GOT3 (cell line): ENCODE measurements around the gene CRYBG2.
"Not testable (repeated sequence)": the region's sequence is repeated elsewhere in the genome, so short reads cannot be mapped to it uniquely, and the experiment has no call there.

Experiments used
- DNase-seq: peaks from one replicate; lab custom pipeline; 2025; ENCODE audit warnings: mixed read lengths; lab: John Stamatoyannopoulos, UW

Gene CRYBG2

DNA sequence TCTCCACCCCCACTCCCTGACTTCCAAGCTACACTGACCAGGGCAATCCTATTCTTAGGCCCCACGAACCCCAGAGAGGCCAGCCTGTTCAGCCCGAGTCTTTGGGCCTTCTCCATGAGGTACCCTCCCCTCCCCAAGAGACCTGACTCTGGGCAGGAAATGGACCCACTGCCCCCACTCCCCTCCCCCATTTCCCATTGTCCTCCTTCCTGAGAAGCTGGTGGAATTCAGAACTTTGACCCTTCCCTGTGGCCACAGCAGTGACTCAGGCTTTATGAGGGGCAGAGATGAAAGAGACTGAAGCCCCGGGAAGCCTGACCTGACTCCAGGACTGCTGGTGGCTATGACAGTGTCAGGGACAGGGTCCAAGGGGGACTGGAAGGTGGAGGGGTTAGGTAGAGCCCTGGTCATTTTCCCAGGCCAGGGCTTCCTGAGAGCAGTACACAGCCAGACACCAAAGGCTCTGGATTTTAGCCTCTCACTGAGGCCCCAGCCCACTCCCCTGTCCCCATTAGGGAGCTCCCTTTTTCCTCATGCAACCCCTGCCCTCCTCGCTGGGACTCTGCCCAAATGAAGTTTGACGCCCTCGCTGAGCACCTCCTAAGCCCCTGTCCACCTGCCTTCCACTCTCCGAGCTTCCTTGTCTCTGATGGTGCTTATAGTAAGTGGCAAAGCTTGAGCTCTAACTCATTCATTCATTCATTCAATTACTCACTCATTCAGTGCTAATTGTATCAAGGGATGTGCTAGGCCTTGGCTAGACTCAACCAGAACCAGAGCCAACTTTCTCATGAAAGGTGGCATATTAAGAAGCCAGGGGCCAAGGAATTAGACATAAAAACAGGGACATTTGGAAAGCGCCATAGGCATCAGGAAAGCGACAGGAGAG is 3.0 kb downstream of the CRYBG2 start:
- DNase-seq, result no peak

DNA sequence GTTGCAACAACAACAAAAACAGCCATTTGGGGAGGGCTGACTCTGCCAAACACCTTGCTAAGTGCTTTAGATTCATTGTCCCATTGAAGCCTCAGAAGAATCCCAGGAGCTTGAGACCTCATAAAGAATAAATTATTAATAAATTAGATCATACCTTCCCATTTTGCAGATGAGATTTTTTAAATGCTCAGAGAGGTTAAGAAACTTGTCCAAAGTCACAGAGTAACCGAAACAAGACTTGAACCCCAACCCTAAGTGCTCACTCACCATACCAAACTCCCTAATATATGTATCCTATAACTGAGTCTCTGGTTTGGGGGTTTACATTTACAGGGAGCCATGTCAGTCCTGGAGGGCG is 3.6 kb downstream of the CRYBG2 start:
- no peak for DNase-seq

DNA sequence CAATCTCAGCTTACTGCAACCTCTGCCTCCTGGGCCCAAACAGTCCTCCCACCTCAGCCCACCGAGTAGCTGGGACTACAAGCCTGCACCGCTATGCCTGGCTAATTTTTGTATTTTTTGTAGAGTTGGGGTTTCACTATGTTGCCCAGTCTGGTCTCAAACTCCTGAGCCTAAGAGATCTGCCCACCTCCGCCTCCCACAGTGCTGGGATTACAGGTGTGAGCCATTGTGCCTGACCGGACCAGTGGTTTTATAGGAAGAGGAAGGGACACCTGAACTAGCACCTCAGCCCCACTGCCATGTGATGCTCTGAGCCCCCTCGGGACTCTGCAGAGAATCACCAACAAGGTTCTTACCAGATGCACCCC is 4.1 kb downstream of the CRYBG2 start:
- no peak for DNase-seq

DNA sequence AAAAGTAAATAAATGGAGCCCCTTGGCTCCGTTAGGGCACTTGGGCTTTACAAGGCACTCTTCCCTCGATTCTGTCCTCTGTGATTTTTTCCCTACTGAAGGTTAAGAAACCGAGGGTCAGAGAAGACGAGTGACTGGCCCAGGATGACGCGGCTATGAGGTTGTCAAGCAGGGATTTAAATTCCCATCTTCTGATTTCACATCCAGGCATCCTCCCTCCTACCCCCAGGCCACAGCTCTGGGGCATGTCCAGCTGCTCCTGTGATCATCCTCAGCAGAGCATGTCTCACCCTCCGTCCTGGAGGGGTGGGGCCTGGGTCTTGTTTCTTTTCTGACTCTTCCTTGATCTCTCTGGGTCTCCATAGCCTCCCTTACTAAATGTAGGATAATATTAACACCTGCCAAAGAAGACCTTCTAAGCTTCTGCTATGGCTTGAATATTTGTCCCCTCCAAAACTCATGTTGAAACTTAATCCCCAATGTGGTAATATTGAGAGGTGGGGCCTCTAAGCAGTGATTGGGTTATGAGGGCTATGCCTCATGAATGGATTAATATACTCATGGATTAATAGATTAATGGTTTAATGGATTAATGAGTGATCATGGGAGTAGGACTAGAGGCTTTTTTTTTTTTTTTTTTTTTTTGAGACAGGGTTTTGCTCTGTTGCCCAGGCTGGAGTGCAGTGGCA is 4.6 kb downstream of the CRYBG2 start:
- no peak for DNase-seq

DNA sequence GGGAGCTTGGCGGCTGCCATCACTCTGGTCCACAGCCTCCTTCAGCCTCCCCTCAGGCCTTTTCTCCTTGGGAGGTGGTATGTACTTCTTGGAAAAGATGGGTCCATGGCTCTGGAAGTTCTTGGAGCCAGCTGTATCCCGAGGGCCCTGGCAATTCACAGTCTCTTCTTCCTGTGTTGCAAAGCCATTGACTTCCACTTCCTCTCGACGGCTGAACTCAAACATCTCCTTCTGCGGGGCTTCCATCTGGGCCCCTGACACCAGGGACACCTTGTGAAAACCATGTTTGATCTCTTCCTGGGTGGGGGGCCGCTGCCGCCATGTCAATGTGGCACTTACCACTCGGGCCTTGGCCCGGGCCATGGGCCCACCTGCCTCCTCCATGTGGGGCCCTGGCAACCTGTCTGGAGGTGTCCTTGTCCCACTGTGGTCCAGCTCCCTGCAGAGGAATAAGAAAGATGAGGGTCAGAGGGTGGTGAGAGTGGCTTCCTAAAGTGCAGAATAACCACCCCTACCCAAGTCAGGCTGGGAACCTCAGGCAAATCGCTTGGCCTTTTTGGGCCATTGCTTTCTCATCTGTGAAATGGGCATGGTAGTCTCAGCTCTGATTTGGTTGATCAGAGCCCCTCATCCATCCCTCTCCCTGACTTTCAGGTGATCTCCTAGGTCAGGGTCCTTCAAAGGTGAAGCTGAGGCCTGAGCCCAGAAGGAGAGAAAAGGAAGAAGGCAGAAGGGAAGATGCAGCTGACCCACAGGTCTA is 7.5 kb downstream of the CRYBG2 start:
- no peak for DNase-seq

DNA sequence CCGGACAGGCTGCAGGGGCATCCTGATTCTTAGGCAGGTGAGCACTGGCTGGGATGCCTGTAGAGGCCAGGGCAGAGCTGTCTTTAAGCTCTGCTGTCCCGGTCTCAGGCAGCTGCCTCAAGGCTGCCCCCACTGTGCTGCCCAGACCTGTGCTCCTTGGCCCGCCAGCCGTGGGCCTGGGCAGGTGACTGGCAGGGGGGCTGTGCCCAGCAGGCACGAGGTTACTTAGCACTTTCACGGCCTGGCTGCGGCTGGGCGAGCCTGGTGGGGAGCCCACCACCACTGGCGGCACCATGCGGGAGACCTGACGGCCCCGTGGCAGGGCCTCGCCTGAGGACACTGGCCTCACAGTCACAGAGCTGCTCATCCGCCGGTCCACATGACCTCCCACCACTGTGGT is 8.2 kb downstream of the CRYBG2 start:
- DNase-seq, result no peak

DNA sequence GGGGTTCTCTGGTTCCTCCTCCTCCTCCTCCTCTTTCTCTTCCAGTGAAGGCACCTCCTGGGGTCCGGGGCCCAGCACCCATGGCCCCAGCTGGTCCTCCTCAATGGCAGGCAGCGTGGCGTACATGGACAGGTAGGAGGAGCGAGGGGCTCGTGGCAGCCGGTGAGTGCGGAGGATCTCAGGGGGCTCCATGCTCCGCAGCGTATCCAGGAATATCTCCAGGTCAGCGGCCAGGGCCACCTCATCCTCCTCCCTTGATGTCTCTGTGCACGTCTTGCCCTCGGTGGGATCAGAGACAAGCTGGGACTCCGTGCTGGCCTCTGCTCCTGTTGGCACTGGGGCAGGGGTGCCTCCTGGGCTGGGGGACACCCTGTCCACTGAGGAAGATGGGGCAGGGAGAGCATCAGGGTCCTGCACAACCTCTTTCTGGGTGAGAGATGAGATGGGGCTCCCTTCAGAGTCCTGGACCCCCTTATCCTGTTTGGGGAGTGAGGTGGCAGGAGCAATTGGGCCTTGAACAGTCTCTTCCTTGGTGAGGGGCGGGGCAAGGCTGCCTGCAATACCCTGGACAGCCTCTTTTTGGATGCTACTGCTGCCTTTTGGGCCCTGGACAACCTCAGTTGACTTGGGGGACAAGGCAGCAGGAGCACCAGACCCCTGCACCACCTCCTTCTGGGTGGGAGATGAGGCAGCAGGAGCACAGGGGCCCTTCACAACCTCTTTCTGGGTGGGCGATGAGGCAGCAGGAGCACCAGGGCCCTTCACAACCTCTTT is 9.6 kb downstream of the CRYBG2 start:
- DNase-seq, result no peak

DNA sequence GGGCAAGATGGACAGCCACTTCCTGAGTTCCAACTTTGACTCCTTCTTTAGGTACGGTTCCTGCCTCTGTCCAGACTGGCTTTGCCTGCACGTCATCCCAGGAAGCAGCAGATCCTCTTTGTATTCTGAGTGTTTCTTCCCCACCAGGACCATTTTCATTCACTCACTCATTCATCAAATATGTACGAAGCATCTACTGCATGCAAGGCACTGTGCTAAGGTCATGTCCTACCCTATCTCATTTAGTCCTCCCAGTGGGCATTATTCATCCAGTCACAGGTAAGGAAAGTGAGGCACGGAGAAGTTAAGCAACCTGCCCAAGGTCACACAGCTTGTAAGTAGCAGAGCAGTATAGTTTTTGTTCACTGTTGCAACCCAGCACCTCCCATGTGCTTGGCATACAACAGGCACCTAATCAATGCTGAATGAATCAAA is 13.9 kb downstream of the CRYBG2 start:
- DNase-seq, result no peak

DNA sequence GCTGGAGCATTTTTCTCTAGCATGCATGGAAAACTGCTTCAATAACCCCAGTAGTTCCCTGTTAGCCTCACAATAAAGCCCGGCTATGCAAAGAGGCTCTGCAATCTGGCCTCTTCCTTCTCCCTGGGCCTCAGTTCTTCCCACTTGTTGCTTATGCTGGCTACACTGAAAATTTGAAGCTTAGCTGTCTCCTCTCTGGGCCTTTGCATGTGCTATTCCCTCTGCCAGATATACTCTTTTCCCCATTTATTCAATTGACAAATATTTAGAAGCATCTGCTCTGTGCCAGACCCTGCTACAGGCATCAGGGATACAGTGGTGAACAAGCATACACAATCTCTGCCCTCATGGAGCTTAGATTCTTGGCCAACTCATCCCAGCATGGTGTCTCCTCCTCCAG is 15.3 kb downstream of the CRYBG2 start:
- no peak for DNase-seq

DNA sequence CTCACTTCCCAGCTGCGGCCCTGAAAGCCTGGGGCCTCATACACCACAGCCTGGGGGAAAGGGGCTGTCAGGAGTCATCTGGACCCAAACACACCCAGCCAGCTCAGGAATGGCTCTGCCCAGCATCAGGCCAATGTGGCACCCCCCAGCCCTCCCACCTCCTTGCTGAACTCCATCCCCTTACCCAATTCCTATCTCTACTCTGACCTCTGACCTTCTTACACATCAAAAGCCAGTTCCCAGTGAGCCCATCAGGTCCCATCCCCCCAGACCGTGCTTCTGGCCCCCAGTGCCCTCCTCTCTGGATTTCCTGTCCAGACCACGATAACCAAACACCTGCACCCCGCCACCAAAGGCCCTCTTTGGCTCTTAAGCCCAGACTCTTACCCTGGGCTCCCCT is 16.3 kb downstream of the CRYBG2 start:
- DNase-seq, result no peak

DNA sequence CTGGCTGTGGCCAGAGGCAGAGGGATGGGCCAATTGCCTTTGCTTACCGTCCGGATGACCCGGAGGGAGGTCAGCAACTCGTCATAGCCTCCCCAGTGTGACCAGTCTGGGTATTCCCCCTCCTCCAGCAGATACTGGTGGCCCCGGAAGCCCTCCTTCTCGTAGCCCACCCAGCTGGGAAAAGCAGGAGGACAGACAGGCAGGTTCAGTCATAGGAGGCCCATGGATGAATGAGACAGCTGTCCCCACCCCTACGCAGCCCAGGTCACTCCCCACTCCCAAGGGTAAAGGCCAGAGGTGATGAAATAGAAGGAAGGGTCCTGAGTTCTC is 16.8 kb downstream of the CRYBG2 start:
- DNase-seq, result no peak

DNA sequence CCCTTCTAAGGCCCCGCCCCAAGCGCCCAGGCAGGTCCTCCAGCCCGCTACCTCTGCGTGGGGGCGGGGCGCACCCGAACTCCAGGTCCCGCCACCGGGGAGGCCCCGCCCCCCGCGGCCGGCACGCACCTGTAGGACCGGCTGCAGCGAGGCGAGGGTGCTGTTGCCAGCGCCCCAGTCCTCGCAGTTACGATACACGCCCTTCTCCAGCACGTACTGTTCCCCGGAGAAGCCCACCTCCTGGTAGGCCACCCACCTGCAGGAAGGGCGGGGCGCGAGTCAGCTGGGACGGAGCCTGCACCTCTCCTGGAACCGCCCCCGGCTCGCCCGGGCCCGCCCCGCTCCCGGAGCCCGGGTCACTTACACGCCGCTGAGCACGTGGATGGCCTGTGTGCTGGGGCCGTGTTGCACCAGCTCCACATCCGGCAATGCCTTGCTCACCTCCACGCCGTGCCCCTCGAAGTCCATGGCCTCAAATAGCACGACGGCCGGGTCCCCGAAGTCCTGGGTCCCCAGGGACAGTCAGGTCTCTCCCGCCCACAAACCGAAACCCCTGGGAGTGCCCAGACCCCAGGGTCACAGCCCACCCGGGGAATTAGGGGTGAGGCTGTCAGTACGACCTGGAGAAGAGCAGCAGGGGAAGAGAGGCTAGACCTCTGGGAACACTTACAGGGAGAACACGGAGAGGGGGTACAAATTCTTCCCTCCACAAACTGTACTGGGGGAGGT is 17.3 kb downstream of the CRYBG2 start:
- no peak for DNase-seq

DNA sequence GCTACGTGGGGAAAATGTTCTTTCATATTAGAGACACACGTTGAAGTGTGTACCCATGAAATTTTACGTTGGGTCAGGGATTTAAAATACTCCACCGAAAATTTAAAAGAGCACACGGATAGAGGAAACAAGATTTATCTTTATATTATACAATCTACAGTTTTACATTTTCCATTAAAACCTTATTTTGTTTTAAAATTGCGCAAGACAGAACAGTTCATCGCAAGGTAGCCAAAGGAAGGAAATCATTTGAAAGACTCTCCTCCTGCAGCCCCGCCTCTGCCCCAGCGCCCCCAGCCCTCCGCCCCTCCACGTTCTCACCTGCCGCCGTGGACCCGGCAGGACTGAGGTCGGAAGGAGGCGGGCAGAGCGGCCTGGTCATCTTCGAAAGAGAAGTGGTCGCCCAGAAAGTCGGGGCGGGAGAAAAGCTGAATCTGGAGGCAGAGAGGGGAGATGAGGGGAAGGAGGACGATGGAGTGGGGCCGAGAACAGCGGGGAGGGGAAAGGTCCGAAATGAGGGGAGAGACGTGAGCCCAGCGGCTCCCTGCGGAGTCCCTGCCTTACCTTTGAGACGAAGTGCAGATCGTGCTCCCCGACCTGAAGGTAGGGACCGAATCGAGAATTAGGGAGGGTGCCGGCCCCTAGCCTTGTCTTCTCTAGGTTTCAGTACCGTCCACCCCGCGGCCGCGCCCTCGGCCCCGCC is 18.0 kb downstream of the CRYBG2 start:
- no peak for DNase-seq

DNA sequence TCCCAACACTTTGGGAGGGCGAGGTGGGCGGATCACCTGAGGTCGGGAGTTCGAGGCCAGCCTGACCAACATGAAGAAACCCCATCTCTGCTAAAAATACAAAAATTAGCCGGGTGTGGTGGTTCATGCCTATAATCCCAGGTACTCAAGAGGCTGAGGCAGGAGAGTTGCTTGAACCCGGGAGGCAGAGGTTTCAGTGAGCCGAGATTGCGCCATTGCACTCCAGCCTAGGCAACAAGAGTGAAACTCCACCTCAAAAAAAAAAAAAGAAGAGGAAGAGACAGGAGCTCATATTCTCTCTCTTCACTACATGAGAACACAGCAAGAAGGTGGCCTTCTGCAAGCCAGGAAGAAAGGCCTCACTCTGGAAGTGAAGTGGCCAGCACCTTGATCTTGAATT is 20.6 kb downstream of the CRYBG2 start:
- DNase-seq, result not testable (repeated sequence)

DNA sequence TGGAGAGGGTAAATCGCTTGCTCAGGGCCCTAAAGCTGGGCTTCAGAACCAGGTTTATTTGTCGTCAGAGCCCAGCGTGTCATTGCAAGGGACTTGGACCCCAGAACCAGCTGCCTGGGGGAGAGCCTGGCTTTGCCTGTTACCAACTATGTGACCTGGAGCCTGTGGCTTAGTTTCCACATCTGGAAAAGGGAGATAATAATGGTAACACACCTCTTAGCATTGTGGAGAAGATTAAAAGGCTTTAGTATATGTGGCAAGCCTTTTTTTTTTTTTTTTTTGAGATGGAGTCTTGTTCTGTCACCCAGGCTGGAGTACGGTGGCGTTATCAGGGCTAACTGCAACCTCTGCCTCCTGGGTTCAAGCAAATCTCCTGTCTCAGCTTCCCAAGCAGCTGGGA is 23.7 kb downstream of the CRYBG2 start:
- DNase-seq, result no peak

DNA sequence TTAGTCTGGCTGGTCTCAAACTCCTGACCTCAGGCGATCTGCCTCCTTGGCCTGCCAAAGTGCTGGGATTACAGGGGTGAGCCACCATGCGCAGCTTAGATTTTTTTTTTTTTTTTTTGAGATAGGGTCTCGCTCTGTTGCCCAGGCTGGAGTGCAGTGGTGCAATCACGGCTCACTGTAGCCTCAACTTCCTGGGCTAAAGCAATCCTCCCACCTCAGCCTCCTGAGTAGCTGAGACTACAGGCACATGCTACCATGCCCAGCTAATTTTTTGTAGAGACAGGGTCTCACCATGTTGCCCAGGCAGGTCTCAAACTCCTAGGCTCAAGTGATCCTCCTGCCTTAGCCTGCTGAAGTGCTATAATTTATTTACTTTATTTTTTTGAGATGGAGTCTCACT is 24.6 kb downstream of the CRYBG2 start:
- not testable (repeated sequence) for DNase-seq

DNA sequence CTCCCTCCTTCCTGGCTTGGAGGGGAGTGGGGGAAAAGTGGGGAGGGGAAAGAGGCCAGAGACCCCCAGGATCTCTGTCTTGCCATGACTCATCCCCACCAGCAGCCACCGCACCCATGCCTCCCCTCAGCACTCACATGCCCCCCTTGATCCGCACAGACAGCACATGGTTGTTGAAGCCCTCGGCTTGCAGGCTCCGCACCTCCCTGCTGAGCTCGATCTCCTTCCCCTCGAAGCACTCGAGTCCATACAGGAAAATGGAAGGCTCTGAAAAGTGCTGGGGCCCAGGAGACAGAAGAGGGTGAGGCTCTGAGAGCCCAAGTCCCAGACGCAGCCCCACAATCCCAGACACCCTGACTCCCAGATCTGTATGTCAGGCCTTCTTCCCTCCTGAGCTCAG is 25.3 kb downstream of the CRYBG2 start:
- DNase-seq, result no peak

DNA sequence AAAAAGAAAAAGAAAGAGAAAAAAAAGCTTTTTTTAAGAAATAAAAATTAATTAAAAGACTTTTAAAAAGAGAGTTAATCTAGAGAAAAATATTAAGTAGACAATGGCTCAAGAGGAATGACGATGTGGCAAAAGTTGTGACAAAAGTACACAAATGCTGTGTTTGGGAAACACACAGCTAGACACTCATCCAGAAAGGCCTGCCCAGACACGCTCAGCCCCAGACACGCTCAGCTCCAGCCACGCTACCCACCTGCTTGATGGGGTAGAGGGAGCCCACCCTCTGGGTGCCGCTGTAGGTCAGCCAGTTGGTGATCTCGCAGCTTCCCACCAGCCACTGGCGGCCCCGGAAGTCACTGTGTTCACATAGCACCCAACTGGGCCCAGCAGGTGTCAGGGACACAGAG is 26.0 kb downstream of the CRYBG2 start:
- DNase-seq, result no peak

DNA sequence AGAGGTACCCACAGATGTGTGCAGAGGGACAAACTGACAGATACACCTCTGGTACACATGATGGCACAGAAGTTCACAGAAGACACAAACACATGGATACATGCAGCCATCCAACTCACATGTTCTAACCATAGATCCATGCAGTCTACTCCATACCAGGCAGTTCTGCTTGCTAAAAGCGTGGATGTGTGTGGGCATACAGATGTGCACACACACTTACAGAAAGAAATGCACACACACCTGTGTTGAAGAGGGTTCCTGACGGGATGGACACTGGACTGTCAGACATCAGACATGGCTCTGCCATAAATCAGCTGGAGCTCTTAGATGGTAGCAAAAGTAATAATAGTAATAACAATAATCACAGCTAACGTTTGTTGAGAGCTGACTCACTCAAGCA is 29.4 kb downstream of the CRYBG2 start:
- no peak for DNase-seq

DNA sequence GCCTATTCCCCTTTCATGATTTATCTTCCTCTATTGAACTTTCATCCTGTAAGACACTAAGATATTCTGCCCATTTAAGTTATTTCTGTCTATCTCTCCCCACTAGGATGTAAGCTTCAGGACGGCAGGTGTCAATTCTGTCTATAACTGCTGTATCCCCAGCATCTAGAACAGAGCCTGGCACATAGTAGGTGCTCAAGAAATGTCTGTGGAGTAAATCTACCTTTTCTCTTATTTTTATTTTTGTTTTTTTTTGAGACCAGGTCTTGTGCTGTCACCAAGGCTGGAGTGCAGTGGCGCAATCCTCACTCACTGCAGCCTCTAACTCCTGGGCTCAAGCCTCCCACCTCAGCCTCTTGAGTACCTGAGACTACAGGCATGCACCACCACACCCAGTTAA is 30.5 kb downstream of the CRYBG2 start:
- DNase-seq, result no peak

DNA sequence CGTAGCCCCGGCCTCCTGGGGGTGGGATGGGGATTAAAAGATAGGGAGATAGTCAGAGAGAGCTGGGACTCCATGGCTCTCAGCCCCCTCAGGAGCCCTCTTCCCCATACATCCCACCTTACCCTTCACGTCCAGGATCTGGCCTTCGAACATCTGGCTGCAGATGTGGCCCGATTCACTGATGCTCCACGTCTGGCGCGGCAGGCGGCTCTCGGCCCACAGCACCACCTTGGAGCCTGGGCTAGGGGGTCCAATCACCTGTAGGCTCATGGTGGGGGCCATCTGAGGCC is 31.9 kb downstream of the CRYBG2 start:
- no peak for DNase-seq
